Kidney (tissue), 14 donors: ENCODE results near the gene NABP1. TPM values are rescaled to one million over a fixed set of nuclear protein-coding genes. Genes with fewer than 3 reads are reported as not detected.

Source experiments
- DNase-seq, 5 donors: peaks; one replicate each; pipeline ENCODE4 v3.0.0-alpha.2; 2013 to 2020
- FAIRE-seq: peaks from 2 replicates; lab custom pipeline; 2012; peaks lifted over from hg19 to GRCh38; lab: Jason Lieb, UNC
- H3K27ac ChIP-seq, 2 donors: one replicate each; pipeline ENCODE4 v1.7.0; 2013; ENCODE audit warnings: low read depth in 2 of 2, low read length in 2 of 2, inconsistent platforms in 1 of 2
- H3K27me3 ChIP-seq: one replicate; pipeline ENCODE4 v1.7.1; 2013; ENCODE audit warnings: low read length, inconsistent platforms; ENCODE audit not compliant: control insufficient read depth, insufficient read depth
- H3K36me3 ChIP-seq, 3 donors: one replicate each; pipeline versions ENCODE4 v1.7.0 to v1.7.1; 2013; ENCODE audit warnings: low read length in 3 of 3, control low read depth in 1 of 3, inconsistent platforms in 1 of 3; ENCODE audit not compliant: insufficient read depth in 3 of 3, control insufficient read depth in 2 of 3
- H3K4me1 ChIP-seq, 3 donors: one replicate each; pipeline versions ENCODE4 v1.7.0 to v1.7.1; 2013; ENCODE audit warnings: low read length in 3 of 3, inconsistent platforms in 1 of 3, low read depth in 1 of 3; ENCODE audit not compliant: control insufficient read depth in 2 of 3, insufficient read depth in 2 of 3
- H3K4me3 ChIP-seq, 3 donors: one replicate each; pipeline versions ENCODE4 v1.7.0 to v1.8.1; 2013; ENCODE audit warnings: low read length in 3 of 3, control low read depth in 1 of 3, inconsistent platforms in 1 of 3
- H3K9ac ChIP-seq, 3 donors: one replicate each; pipeline versions ENCODE4 v1.7.0 to v1.7.1; 2013; ENCODE audit warnings: low read length in 3 of 3, control low read depth in 1 of 3, inconsistent platforms in 1 of 3
- H3K9me3 ChIP-seq, 3 donors: one replicate each; pipeline versions ENCODE4 v1.7.0 to v1.7.1; 2013; ENCODE audit warnings: low read length in 3 of 3, control low read depth in 1 of 3, inconsistent platforms in 1 of 3; ENCODE audit not compliant: control insufficient read depth in 2 of 3, insufficient read depth in 1 of 3
- CTCF ChIP-seq: IDR thresholded peaks from 3 replicates; pipeline ENCODE4 v1.5.1; 2012; ENCODE audit warnings: mild to moderate bottlenecking, moderate library complexity, borderline replicate concordance; ENCODE audit not compliant: insufficient read depth; ENCODE audit errors: extremely low read depth
- intact Hi-C: fragments of 100-400 bp; cut with DNase I; formaldehyde crosslinking; loops from one replicate; pipeline ENCODE4 v1.11.1; 2022
- polyA plus RNA-seq: library from polyadenylated mRNA; stranded (reverse); fragments of 350-450 nt; fragmentation: Illumina TruSeq; extraction: RNeasy Lipid Tissue Mini Kit (QIAGEN cat#74804); gene quantifications from one replicate; pipeline ENCODE4 v1.2.3, GENCODE V29; 2014; ENCODE audit warnings: low read depth, low replicate concordance; ENCODE audit not compliant: insufficient read depth
- total RNA-seq: library from RNA; stranded (reverse); fragmentation: NEBNext Ultra II Directional; extraction: Animal tissue kit (Norgen Biotek cat#: 25700); gene quantifications from one replicate; pipeline ENCODE4 v1.2.1, GENCODE V29; 2021
- donor health status: control.
- donor health status: control.
- donor health status: control.
- donor health status: control.
- donor health status: control.
- donor health status: DM: yes; HTN: yes; CAD: no.
- donor health status: Normal renal cell carcinoma (clear cell type).

NABP1 gene
- total and polyA plus RNA-seq, 2 donors from 2014 or later = 9.6 to 39.7 TPM

- peak overlapping the region in 1 of 2 donors; percentile 90 for H3K27ac ChIP-seq
- TF ChIP-seq CTCF = no peak
- no peak overlapping the region for H3K4me3 ChIP-seq
- H3K9ac ChIP-seq = no peak overlapping the region
- H3K9me3 ChIP-seq = no peaks in the 10 kb centered on the region
- H3K27me3 ChIP-seq = no peaks in the 10 kb centered on the region
- intact Hi-C loops = no loop called here
- no peaks in the 10 kb centered on the region for H3K36me3 ChIP-seq
- no peak for FAIRE-seq
- H3K4me1 ChIP-seq = no peaks in the 10 kb centered on the region
- peak in 2 of 5 donors; percentile 55 to 56 for DNase-seq
Observed at GRCh38 chr2:191675807-191676721, 1.9 kb upstream of the NABP1 start.

GRCh38 chr2:191676790-191677645 lies 918 bp upstream of the NABP1 start:
- Histone ChIP-seq H3K9ac (peak overlapping the region; percentile 81 to 100 (median 94)), H3K9me3 (no peaks in the 10 kb centered on the region), H3K27ac (peak overlapping the region; percentile 90 to 97), H3K36me3 (no peaks in the 10 kb centered on the region), H3K27me3 (no peaks in the 10 kb centered on the region), H3K4me1 (no peaks in the 10 kb centered on the region), H3K4me3 (peak overlapping the region; percentile 82 to 97 (median 91))
- peak in 3 of 5 donors; percentile 74 to 90 (median 88) for DNase-seq
- FAIRE-seq = no peak
- intact Hi-C loops = no loop called here
- no peak for TF ChIP-seq CTCF

GRCh38 chr2:191678437-191679100 lies 633 bp downstream of the NABP1 start:
- H3K27ac ChIP-seq = peak overlapping the region; percentile 90 to 95
- intact Hi-C loops = no loop called here
- H3K4me3 ChIP-seq = peak overlapping the region; percentile 59 to 72 (median 67)
- H3K27me3 ChIP-seq = no peaks in the 10 kb centered on the region
- H3K4me1 ChIP-seq = no peaks in the 10 kb centered on the region
- H3K9me3 ChIP-seq = no peaks in the 10 kb centered on the region
- peak overlapping the region; percentile 44 to 82 (median 74) for H3K9ac ChIP-seq
- H3K36me3 ChIP-seq = no peaks in the 10 kb centered on the region
- no peak for FAIRE-seq
- peak; percentile 54 to 88 (median 73) for DNase-seq
- TF ChIP-seq CTCF = no peak
